Ishikawa (cell line): ENCODE measurements around the gene TMEM129.

Source experiments
- CEBPB ChIP-seq: IDR thresholded peaks from 2 replicates; pipeline ENCODE4 v1.6.1; 2012
- CREB1 ChIP-seq: IDR thresholded peaks from 2 replicates; pipeline ENCODE4 v1.6.1; 2012; ENCODE audit warnings: low read depth
- EGR1 ChIP-seq: IDR thresholded peaks from 2 replicates; pipeline ENCODE4 v1.6.1; 2012
- EP300 ChIP-seq: IDR thresholded peaks from 2 replicates; pipeline ENCODE4 v1.6.1; 2012; ENCODE audit warnings: borderline replicate concordance
- FOXM1 ChIP-seq: IDR thresholded peaks from 2 replicates; pipeline ENCODE4 v1.6.1; 2012; ENCODE audit warnings: low read depth, borderline replicate concordance
- NFIC ChIP-seq: IDR thresholded peaks from 2 replicates; pipeline ENCODE4 v1.6.1; 2012
- RAD21 ChIP-seq: IDR thresholded peaks from 2 replicates; pipeline ENCODE4 v1.6.1; 2012; ENCODE audit warnings: low read depth
- REST ChIP-seq: IDR thresholded peaks from 2 replicates; pipeline ENCODE4 v1.6.1; 2012; ENCODE audit warnings: low read depth, mild to moderate bottlenecking
- TAF1 ChIP-seq: IDR thresholded peaks from 2 replicates; pipeline ENCODE4 v1.6.1; 2012; ENCODE audit warnings: low read depth, mild to moderate bottlenecking
- TCF12 ChIP-seq: IDR thresholded peaks from 2 replicates; pipeline ENCODE4 v1.6.1; 2012; ENCODE audit warnings: low read depth
- TEAD4 ChIP-seq: IDR thresholded peaks from 2 replicates; pipeline ENCODE4 v1.6.1; 2012
- YY1 ChIP-seq: IDR thresholded peaks from 2 replicates; pipeline ENCODE4 v1.6.1; 2012; ENCODE audit warnings: low read depth
- ZBTB7A ChIP-seq: IDR thresholded peaks from 2 replicates; pipeline ENCODE4 v1.6.1; 2012; ENCODE audit warnings: low read depth
- TF ChIP-seq, protein P1 (sequence below): IDR thresholded peaks from 2 replicates; pipeline ENCODE4 v1.6.1; 2012
- TF ChIP-seq, protein P2 (sequence below): IDR thresholded peaks from 2 replicates; pipeline ENCODE4 v1.6.1; 2012

Gene TMEM129

DNA sequence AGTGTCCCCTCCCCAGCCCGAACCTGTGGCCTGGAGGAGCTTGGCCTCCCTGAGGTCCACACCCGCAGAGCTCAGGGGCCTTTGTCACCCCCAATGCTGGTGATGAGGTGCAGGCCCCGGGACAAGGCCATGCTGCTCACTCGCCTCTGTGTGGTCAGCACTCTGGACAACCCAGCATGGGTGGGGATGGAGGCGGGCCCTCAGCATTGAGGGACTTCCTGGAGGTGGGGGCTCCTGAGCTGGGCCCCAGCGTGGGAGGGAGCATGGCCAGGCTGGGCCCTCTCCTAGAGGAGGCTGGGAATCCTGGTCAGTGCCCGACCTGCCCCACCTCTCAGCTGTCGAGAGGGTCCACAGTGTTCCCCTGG is 30.8 kb upstream of the TMEM129 start:
- TF ChIP-seq REST (peak; percentile 68), RAD21 (no peak), NFIC (no peak), ZBTB7A (0 out of 2 replicates have a peak, but pooled peaks have one; percentile 44), EP300 (no peak), EGR1 (peak; percentile 30; the same call in 1 of the 2 replicates)

DNA sequence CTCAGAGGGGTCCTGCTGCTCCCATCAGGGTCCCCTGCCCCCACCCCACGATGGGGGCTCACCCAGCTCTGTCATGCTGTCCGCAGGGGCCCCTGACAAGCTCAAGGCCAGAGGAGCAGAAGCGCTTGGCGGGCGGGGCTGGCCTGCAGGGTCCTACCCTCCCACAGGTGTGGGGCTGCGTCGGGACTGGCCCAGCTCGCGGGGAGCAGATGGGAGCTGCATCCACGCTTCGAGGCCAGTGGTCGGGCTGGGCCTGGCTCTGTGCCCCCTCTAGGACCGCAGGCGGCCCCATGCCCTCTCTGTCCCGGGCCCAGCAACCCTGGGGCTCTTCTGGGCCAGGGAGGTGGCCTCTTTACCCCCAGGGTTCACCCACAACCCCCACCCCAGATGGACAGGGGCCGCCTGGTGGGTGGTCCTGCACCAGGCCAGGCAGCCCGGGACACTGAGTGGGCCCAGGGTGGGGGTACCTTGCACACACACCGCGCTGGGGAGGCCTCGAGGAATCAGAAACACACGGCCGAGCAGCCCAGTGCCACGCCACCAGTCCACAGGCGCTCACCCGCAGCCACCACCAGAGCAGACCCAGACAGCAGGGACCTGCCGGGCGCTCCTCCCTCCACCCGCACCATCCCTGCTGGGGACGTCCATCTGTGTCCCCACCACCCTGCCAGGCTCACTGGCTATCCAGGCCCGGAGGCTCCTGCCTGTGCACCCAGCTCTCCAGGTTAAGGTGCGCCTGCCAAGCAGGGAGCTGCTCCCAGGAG is 30.2 kb upstream of the TMEM129 start:
- TF ChIP-seq EP300 (no peak), TCF12 (no peak), CEBPB (no peak), EGR1 (no peak), ZBTB7A (no peak), RAD21 (no peak), YY1 (no peak), FOXM1 (no peak), NFIC (no peak), TEAD4 (no peak), CREB1 (no peak), REST (no peak), TAF1 (no peak)
- TF ChIP-seq, protein P1, sequence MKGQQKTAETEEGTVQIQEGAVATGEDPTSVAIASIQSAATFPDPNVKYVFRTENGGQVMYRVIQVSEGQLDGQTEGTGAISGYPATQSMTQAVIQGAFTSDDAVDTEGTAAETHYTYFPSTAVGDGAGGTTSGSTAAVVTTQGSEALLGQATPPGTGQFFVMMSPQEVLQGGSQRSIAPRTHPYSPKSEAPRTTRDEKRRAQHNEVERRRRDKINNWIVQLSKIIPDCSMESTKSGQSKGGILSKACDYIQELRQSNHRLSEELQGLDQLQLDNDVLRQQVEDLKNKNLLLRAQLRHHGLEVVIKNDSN, result no peak
- TF ChIP-seq, protein P2, sequence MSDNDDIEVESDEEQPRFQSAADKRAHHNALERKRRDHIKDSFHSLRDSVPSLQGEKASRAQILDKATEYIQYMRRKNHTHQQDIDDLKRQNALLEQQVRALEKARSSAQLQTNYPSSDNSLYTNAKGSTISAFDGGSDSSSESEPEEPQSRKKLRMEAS, result no peak

DNA sequence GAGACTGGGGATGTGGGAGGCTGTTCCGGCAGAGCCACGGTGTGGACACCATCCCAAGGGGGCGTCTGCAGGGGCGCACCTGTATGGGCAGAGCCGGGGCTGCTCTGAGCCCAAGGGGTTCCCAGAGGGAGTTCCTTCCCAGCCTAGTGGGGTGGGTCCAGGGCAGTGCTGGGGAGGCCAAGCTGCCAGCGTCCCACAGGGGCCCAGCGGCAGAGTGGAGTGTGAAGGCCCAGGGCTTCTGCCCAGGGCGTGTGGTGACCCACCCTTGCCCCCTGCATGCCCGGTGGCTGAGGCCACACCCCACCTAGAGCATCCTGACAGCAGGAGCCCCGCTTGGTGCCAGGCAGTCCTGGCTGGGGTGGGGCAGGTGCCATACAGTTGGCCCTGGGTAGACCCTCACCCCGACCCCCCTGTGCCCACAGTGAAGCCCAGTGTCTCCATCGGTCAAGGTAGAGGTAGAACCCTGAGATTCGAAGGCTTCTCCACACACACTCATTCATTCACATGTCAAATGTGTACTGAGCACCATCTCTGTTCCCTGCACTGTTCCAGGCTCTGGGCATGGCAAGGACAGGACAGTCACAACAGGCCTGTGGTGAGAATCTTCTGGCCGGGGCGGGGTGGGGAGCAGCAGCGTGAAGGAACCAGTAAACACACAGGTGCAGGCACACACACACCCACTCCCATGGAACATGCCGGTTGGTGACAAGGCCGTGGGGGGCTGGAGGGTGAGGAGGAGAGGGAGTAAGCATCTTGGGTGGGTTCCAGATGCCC is 29.4 kb upstream of the TMEM129 start:
- TF ChIP-seq YY1, result no peak
- TF ChIP-seq FOXM1, result no peak
- TF ChIP-seq, protein P1, result no peak
- no peak for TF ChIP-seq TCF12
- no peak for TF ChIP-seq RAD21
- no peak for TF ChIP-seq EGR1
- TF ChIP-seq CREB1, result no peak
- TF ChIP-seq TEAD4, result no peak
- no peak for TF ChIP-seq EP300
- no peak for TF ChIP-seq REST
- TF ChIP-seq, protein P2, result no peak
- no peak for TF ChIP-seq ZBTB7A

- TF ChIP-seq ZBTB7A (no peak), CREB1 (no peak), FOXM1 (no peak), EGR1 (no peak), YY1 (no peak), CEBPB (no peak), TEAD4 (no peak), RAD21 (no peak), TAF1 (no peak), EP300 (no peak), TCF12 (no peak), REST (no peak), NFIC (no peak)
- TF ChIP-seq, protein P1, result no peak
- TF ChIP-seq, protein P2, result no peak
Measured at GRCh38 chr4:1749826-1750225, 28.7 kb upstream of the TMEM129 start.
